HG03521 (cell line): ENCODE measurements around the gene LRRC75B.
"Not testable (repeated sequence)": the region's sequence is repeated elsewhere in the genome, so short reads cannot be mapped to it uniquely, and the experiment has no call there.

Experiments
- ATAC-seq: cut with Tn5 transposase; IDR thresholded peaks from one replicate; pipeline ENCODE4 v1.9.1; 2021; ENCODE audit warnings: mild to moderate bottlenecking, moderate library complexity; ENCODE audit not compliant: unreplicated experiment

Gene LRRC75B

GRCh38 chr22:24592851-24593558 is at the start of gene LRRC75B:
Gene LRRC75B (minus strand): TSS chr22:24593073. CDS start chr22:24593039, 34 bp downstream.
- peak; percentile 61 for ATAC-seq

- ATAC-seq: not testable (repeated sequence)
Measured at GRCh38 chr22:24642307-24642706, 49.4 kb upstream of the LRRC75B start.

- ATAC-seq: not testable (repeated sequence)
Measured at GRCh38 chr22:24636513-24636912, 43.6 kb upstream of the LRRC75B start.

- ATAC-seq: not testable (repeated sequence)
Measured at GRCh38 chr22:24634776-24635389, 42.0 kb upstream of the LRRC75B start.

GRCh38 chr22:24633231-24634023 is 40.6 kb upstream of the LRRC75B start:
- not testable (repeated sequence) for ATAC-seq

GRCh38 chr22:24632642-24633041 is 39.8 kb upstream of the LRRC75B start:
- not testable (repeated sequence) for ATAC-seq

- not testable (repeated sequence) for ATAC-seq
Measured at GRCh38 chr22:24631430-24632122, 38.7 kb upstream of the LRRC75B start.

- ATAC-seq: not testable (repeated sequence)
Measured at GRCh38 chr22:24630812-24631427, 38.0 kb upstream of the LRRC75B start.

- ATAC-seq: not testable (repeated sequence)
Measured at GRCh38 chr22:24629069-24629468, 36.2 kb upstream of the LRRC75B start.

- not testable (repeated sequence) for ATAC-seq
Measured at GRCh38 chr22:24627911-24628310, 35.0 kb upstream of the LRRC75B start.

- not testable (repeated sequence) for ATAC-seq
Measured at GRCh38 chr22:24622596-24622995, 29.7 kb upstream of the LRRC75B start.

- ATAC-seq: not testable (repeated sequence)
Measured at GRCh38 chr22:24621244-24621643, 28.4 kb upstream of the LRRC75B start.

GRCh38 chr22:24614794-24615193 is 21.9 kb upstream of the LRRC75B start:
- ATAC-seq: not testable (repeated sequence)

GRCh38 chr22:24609888-24610287 is 17.0 kb upstream of the LRRC75B start:
- ATAC-seq: not testable (repeated sequence)

- not testable (repeated sequence) for ATAC-seq
Measured at GRCh38 chr22:24608327-24608726, 15.5 kb upstream of the LRRC75B start.

- ATAC-seq: peak; percentile 55
Measured at GRCh38 chr22:24607429-24607983, 14.6 kb upstream of the LRRC75B start.

- ATAC-seq: not testable (repeated sequence)
Measured at GRCh38 chr22:24606340-24606739, 13.5 kb upstream of the LRRC75B start.

GRCh38 chr22:24603770-24604629 is 11.1 kb upstream of the LRRC75B start:
- ATAC-seq: not testable (repeated sequence)
